GM21526 (cell line): ENCODE measurements around the gene SF3B1.
"Not testable (repeated sequence)": the region's sequence is repeated elsewhere in the genome, so short reads cannot be mapped to it uniquely, and the experiment has no call there.

Experiments
- ATAC-seq: cut with Tn5 transposase; IDR thresholded peaks from one replicate; pipeline ENCODE4 v1.9.1; 2021; ENCODE audit warnings: moderate library complexity; ENCODE audit not compliant: unreplicated experiment, low FRiP score

SF3B1 gene

GRCh38 chr2:197442857-197443256 is 8.0 kb upstream of the SF3B1 start:
- ATAC-seq, result no peak

DNA sequence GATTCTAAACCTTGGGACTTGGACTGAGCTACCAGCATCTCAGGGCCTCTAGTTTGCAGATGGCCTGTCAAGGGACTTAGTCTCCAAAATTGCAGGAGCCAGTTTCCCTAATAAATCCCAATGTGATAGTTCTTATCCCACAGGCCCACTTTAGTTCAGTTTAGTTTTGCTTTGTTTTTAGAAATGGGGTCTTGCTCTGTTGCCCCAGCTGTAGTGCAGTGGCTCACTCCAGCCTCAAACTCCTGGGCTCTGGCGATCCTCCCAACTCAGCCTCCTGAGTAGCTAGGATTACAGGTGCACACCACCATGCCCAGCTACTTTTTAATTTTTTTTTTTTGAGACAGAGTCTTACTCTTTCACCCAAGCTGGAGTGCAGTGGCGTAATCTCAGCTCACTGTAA is 2.6 kb upstream of the SF3B1 start:
- no peak for ATAC-seq

- ATAC-seq, result no peak
Observed at GRCh38 chr2:197435598-197436420, 981 bp upstream of the SF3B1 start.

DNA sequence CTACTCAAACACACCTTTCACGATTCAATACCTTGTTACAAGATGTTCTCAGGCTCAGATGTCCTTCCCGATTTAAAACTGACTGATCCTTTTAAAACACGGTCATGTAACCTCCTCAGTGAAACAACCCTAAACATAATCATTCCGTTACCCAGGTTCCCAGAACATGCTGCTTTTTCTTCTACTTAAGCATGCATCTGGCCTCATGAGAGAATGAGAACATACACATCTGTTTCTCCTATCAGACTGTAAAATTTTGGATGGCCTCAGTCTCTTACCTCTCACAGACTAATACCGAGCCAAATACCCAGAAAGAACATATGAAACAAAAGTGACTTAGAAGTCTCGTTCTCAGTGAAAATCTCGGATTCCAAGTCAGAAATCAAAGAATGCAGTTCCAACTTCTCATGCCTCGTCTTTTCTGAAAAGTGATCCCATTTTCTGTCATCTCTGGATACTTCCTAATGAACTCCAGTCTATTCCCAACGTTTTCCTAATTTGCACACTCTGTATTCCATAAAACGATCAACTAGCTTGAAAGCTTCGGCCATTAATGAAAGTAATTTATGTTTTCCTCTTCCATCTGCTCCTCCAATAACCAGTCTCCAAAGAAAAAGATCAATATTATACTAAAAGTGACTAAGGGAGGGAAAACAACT is 919 bp downstream of the SF3B1 start:
- no peak for ATAC-seq

DNA sequence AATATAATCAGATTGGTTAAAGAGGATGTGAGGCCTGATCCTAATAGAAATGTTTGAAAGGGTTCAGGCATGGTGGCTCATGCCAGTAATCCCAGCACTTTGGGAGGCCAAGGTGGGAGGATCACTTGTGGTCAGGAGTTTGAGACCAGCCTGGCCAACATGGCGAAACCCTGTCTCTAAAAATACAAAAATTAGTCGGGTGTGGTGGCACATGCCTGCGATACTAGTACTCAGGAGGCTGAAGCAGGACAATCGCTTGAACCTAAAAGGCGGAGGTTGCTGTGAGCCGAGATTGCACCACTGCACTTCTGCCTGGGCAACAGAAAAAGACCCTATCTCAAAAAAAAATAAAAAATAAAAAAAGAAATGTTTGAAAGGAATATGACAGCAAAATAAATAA is 2.3 kb downstream of the SF3B1 start:
- ATAC-seq, result not testable (repeated sequence)

DNA sequence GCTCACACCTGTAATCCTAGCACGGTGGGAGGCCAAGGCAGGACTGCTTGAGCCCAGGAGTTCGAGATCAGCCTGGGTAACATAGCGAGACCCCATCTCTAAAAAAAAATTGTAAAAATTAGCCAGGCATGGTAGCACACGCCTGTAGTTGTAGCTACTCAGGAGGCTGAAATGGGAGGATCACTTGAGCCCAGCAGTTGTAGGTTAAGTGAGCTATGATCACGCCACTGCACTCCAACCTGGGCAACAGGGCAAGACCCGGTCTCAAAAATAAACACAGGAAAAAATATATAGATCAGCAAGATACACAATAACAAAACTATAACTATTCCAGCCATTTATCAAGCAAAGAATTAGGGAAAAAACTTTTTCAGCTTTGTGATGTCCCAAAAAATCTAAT is 3.0 kb downstream of the SF3B1 start:
- no peak for ATAC-seq

GRCh38 chr2:197427986-197428385 is 6.8 kb downstream of the SF3B1 start:
- ATAC-seq, result no peak

DNA sequence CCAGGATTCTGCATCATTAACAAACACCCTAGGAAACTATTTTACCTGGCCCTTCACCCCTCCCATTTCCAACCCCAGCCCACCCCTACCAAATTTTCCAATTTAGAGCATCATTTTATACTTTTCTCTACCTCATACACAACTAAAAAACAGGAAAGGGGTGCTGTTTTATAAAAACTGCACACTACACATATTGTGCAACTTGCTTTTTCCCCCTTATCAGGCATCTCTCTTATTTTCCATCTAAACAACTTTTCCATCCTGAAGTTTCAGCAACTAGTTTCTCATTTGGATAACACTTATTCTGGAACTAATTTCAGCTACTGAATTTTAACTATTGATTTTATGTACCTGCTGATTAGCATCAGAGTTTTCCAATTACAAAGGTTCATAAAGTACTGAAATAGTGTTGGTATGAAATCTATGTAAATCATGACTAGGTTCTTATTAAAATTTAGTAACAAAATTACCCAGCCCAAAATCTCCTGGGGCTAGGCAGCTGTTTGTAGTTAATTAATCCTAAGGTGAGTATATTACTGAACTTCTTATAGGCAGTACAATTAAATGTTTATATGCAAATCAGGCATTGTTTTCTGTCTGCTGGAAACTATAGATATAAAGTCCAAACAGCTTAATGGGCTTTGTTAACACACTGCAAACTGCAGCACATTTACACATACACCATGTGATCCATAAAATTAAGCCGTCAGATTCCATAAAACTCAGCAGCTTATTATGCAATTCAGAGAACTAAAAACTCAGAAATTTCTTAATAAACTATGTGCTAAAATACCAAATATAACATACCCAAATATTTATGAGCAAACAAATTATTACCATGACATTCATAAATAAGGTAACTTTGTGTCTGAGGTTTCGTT is 7.9 kb downstream of the SF3B1 start:
- no peak for ATAC-seq

DNA sequence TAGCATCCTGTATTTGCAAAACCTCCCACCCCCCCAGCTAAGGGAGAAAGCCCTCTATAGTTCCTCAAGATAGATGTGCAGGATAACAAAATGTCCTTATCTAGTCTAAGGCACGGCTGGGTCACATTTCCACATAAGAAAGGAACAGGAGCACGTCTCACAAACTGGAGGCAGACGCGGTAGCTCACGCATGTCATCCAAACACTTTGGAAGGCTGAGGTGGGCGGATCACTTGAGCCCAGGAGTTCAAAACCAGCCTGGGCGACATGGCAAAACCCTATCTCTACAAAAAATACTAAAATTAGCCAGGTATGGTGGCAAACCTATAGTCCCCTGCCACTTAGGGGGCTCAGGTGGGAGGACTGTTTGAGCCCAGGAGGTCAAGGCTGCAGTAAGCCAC is 9.3 kb downstream of the SF3B1 start:
- no peak for ATAC-seq

DNA sequence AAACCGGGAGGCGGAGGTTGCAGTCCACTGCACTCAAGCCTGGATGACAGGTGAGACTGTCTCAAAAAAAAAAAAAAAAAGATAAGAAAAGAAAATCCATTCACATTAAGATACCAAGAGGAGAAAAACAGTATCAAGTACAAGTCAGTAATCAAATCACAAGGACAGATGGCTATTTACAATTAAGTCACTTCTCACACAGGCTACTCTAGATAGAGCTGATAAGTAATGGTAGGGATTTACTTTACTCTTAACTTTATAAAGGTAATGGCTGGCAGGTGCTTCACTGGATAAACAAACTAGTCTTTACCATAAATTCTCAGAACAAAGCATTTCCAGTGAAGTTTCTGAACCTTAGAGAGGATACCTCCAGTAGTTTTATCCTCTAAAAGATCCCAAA is 11.5 kb downstream of the SF3B1 start:
- ATAC-seq, result no peak

GRCh38 chr2:197419438-197419837 is 15.4 kb downstream of the SF3B1 start:
- no peak for ATAC-seq

DNA sequence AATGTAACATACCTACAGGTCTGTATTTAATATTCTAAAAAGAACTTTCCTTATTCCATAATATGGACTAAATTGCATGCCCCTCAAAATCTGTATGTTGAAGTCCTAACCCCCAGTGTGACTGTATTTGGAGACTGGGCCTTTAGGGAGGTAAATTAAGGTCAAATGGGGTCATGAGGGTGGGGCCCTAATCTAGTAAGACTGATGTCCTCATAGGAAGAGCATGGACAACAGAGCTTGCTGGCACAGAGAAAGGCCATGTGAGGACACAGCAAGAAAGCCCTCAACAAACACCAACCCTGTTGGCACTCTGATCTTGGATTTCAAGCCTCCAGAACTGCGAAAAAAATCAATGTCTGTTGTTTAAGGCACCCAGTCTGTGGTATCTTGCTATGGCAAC is 18.6 kb downstream of the SF3B1 start:
- no peak for ATAC-seq

DNA sequence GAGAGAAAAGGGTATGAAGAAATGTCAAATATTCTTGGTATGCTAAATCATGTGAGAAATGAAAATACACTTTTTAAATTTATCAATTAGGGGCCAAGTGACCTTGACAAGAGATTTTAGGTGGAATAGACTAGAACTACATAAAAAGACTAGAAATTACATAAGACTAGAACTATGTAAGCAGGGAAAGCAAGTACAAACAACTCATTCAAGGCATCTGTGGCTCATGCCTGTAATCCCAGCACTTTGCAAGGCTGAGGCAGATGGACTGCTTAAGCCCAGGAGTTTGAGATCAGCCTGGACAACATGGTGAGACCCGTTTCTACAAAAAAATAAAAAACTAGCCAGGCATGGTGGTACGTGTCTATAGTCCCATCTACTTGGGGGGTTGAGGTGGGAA is 20.3 kb downstream of the SF3B1 start:
- no peak for ATAC-seq

DNA sequence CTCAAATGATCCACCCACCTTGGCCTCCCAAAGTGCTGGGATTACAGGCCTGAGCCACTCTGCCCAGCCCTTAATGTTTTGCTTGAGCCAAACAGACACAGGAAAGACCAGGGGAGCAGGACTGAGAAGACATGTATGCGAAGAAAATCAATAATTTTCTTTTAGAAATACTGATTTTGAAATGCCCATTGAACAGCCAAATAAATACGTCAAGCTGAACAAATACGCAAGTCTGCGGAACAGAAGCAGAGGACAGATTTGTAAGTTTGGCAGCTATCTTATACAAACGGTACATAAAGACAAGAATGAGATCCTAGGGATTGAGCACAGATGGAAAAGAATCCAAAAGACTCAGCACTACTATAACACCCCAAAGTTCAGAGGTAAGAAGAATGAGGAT is 20.8 kb downstream of the SF3B1 start:
- no peak for ATAC-seq

GRCh38 chr2:197405582-197405981 is 29.2 kb downstream of the SF3B1 start:
- ATAC-seq, result no peak

DNA sequence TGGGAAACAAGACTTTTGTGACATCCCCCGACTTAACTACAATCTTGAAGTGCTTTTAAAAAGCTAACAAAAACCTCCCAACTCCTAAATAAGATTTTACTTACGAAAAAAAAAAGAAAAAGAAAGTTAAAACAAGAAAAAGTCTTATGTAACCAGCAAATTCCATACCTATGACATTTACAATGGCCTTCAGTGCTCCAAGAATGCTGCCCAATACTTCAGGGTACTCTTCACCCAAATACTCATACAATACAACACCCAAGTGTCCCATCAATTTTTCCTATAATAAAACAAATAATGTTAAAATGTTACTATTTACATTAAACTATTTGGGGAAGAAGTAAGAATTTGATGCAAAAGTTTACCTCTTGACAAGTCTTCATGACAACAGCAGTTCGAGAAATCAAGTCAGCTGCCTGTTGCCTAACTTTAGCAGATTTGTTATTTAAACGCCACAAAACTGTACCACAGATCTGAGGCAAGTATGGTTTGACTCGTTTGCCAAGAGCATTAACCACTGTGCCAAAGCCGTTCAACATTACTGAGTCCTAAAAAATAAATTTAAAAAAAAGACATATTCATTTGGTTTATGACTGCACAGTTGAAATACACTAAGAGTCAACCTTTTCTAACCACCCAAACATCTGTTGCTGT is 34.8 kb downstream of the SF3B1 start:
- no peak for ATAC-seq

GRCh38 chr2:197398913-197399312 is 35.9 kb downstream of the SF3B1 start:
- ATAC-seq, result no peak

DNA sequence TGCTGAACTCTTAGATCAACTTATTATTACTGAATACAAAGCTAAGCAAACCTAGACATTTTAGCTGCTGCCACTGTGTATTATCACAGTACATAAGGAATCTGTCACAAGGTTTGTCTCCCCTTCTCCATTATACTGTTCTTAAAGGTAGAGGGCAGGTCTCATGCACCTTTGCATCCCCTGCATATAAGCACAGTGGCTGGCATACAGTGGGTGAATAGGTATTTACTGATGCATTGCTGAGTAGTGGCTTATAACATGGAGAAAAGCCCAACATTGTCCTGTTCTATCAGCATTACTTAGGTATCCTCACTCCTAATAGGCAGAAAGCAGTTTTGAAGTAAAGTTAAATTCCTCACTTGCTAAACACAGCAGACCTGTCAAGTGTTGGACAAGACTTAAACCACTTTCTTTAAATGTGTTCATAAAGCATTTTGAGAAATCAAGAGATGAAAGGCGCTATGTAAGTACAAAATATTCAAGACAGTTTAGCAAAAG is 43.6 kb downstream of the SF3B1 start:
- no peak for ATAC-seq

GRCh38 chr2:197388866-197389587 is 45.8 kb downstream of the SF3B1 start:
- ATAC-seq, result no peak

DNA sequence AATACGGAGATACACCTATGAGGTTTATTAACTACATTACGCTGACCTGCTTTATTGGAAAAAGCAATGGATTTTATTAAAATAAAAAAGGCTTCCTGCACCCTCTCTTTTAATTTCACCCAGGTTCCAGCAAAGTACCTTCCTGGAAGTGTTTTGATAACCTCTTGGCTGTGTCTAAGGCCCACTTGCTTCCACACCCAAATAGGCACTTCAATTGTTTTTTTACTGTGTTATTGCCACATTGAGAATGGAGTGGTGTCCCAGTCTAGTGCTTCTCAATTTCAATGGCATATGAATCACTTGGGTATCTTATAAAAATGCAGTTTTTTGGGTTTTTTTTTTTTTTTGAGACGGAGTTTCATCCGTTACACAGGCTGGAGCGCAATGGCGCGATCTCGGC is 47.6 kb downstream of the SF3B1 start:
- no peak for ATAC-seq
